Measurements from ENCODE around the gene CLGN.

DNA sequence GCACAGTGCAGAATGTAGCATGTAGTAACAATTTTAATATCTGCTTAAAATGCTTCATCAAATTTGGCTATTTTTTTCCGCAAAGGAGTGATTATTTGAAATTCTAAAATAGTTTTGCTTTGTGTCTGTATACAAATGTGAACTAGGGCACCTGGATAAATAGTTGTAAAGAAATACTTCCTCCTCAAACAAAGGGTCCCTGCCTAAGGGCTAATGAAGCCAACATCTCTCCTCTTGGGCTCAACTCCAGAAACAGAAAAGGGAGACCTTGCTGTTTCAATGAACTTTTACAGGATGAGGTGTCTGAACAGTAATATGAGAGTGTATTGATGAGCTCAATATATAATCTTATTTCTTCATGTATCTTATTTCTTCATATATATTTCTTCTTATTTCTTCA, 84.8 kb downstream of the CLGN start:
- TF ChIP-seq POLR2AphosphoS5 (IDR thresholded peaks at IDR 0.05; ENCODE audit: low read depth, low read length) (no peak), POLR2A (IDR thresholded peaks at IDR 0.05; ENCODE audit: low read depth, low read length) (no peak)
